HG03045 (cell line): Measurements from ENCODE around the gene IL1RAPL1.

ENCODE experiments used
- ATAC-seq: cut with Tn5 transposase; IDR thresholded peaks from one replicate; pipeline ENCODE4 v1.9.1; 2021; ENCODE audit warnings: mild to moderate bottlenecking, moderate library complexity; ENCODE audit not compliant: unreplicated experiment

Gene IL1RAPL1

DNA sequence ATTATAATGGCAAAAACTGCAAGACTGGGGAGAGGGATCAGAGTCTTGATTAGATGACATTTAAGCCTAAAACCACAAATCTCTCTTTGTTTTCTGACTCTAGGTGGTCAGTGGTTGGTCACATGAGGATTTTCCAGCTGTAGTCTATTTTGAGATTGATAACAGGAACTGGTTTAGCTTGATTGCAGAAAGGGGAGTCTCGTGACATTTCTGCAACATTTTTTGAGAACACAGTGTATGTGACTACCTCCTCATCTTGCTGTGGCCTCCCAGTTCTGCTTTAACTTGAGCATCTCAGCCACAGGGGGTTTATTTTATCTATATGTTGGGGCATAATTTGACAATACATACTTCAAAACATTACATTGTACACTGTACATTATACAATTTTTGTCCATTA, 901.7 kb downstream of the IL1RAPL1 start:
- no peak for ATAC-seq

- ATAC-seq, result no peak
These were observed 903.4 kb downstream of the IL1RAPL1 start for GRCh38 chrX:29490606-29491005.

DNA sequence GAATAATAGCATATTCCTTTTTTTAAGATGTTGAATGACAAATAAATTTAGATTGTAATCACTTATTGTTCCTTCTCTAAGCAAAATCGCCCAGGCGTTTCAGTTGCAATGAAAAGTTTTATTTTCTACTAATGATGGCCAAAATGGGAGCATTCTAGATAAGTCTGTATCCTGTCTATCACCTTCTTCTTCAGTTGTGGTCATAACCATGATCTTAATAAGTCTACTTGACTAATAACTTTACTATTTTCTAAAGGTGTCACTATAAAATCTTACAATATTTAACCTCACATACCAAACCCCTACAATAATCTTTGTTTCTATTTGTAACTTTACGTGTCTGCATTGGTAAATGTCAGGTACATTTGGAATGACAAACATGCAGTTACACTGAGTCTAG, 904.4 kb downstream of the IL1RAPL1 start:
- no peak for ATAC-seq

- ATAC-seq, result no peak
These were observed 909.5 kb downstream of the IL1RAPL1 start for GRCh38 chrX:29496636-29497180.

- no peak for ATAC-seq
These were observed 919.5 kb downstream of the IL1RAPL1 start for GRCh38 chrX:29506729-29507128.

- no peak for ATAC-seq
These were observed 930.9 kb downstream of the IL1RAPL1 start for GRCh38 chrX:29518100-29518499.

DNA sequence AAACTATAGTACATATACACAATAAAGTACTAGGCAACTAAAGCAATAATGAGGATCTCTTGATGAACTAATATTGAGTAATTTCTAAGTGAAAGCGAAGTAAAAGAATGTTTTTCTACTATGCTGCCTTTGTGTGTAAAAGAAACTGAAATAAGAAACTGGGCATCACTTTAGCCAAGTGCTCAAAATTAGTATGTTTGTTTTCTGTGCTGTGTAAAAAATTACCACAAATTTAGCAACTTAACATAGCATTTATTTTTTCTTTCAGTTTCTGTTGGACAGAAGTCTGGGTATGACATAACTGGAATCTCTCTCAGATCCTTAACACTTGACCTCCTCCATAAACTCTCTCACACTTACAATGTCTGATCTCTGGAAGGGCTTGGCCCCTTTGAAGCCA, 941.0 kb downstream of the IL1RAPL1 start:
- peak; percentile 74 for ATAC-seq

- no peak for ATAC-seq
These were observed 943.3 kb downstream of the IL1RAPL1 start for GRCh38 chrX:29530501-29530900.

GRCh38 chrX:29531336-29531735, 944.1 kb downstream of the IL1RAPL1 start:
- peak; percentile 78 for ATAC-seq

DNA sequence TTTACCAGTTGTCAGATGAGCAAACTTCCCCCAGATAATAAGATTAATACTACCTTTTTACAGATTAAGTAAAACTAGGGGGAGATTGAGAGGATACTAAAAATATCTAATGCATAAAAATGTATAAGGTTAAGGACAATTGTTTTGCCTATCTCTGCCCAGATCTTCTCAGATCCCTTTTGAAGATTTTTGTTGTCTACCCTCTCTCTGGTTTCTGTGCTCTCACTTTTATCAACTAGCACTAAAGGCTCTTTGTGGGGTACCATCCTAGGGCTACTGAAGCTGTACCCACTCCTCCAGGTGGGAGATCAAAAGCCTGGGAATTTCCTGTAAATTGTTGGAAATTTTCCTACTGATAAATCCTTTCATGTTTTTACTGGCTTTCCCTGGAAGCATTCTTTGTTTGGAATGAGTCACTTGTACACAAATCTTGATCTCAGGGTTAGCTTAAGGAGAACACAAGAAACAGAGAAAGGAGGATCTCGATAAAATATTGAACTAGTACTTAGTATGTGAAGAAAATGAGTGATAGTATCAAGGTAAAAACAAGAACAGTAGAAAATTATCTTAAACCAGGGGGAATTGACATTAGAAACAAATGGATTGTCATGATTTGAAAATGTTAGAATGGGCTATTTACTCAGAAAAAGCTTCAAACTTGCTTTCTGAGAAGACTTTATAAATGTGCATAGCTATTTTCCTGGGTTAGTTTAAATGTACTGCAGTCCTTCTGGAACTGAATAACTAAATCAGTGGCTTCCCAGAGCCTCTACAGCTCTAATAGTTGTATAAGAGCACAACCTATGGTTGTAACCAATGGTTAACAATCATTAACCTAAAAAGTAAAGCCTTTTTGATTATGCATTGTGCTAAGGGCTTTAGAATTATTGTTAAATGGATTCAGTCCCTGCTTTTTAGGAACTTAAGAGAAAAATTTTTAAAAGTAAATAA, 948.2 kb downstream of the IL1RAPL1 start:
- no peak for ATAC-seq

GRCh38 chrX:29541038-29541437, 953.8 kb downstream of the IL1RAPL1 start:
- ATAC-seq, result no peak

DNA sequence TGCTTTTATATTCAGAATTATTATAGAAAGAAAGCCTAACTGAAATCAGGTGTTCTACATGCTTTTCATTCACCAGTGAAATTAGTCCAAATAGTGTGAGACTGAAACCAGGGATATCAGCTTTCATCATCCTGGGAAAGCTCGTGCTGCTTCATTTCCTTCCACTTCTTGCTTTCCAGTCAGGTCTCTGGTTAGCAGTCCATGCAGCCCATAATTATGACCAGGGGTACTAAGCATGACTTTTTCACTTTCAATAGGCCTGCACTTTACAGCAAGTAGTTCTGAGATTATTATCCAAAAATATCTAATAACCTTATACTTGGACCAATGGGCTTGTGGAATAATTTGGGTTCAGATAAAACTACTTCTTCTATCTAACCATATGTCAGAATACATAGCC, 954.9 kb downstream of the IL1RAPL1 start:
- ATAC-seq, result no peak

DNA sequence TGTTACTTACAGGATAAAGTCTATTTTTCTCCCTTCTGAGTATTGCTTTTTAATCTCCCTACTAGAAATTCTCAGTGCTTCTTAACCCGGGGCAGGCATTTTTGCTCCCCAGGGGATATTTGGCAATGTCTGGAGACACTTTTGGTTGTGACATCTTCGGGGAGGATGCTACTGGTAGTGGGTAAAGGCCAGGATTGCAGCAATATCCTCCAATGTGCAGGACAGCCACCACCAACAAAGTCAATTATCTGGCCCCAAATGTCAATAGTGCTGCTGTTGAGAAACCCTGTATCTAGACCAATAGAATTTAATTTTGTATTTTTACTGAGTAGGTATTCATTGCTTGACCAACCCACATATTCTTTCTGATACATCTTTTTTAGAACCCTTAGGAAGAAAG, 958.6 kb downstream of the IL1RAPL1 start:
- no peak for ATAC-seq

DNA sequence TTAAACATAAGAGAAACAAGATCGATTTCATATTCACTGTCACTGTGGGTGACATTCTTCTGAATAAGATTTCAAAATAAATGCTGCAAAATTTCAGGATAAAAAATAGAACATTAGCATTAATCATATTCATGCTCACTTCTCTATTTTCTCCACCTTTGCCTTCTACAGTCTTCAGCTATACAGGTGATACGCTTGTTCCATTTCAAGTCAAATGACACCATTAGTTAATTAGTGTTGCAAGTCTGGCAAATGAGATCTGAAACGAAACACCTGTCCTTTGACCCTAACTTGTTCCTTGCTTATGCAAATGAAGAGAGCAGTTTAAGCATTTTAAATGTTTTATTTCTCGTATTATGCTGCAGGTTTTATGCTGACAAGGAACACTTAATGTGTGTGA, 960.6 kb downstream of the IL1RAPL1 start:
- ATAC-seq, result no peak

- no peak for ATAC-seq
These were observed 966.3 kb downstream of the IL1RAPL1 start for GRCh38 chrX:29553542-29553941.

DNA sequence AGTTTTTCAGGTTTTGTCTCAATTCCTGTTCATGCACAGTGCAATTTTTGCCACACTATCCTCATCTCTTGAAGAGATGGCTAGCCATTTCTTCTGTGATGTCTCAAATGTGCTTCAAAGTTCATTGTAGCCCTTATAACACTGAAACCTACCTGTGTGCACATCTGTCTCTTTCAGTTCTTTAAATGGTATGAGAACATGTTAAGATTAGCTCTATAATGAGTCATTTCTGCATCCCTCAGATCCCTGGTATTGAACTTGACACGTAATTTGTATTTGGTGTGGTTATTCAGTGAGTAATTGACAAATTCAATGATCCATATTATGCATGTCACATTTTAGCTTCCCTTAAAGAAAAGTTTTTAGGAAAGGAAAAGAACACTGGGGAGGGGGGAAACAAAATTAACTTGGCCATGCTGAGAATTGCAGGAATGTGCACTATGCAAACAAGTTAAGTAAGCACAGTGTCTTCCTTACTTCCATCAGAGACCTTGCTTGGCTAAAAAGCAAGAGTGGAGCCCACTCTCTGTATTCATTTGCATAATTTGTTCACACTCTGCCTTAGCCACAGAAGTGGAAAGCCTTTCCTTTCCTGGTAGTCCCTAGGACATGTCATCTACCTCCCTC, 968.3 kb downstream of the IL1RAPL1 start:
- peak; percentile 97 for ATAC-seq

GRCh38 chrX:29560065-29560464, 972.8 kb downstream of the IL1RAPL1 start:
- ATAC-seq, result no peak

- no peak for ATAC-seq
These were observed 974.2 kb downstream of the IL1RAPL1 start for GRCh38 chrX:29561417-29561816.

DNA sequence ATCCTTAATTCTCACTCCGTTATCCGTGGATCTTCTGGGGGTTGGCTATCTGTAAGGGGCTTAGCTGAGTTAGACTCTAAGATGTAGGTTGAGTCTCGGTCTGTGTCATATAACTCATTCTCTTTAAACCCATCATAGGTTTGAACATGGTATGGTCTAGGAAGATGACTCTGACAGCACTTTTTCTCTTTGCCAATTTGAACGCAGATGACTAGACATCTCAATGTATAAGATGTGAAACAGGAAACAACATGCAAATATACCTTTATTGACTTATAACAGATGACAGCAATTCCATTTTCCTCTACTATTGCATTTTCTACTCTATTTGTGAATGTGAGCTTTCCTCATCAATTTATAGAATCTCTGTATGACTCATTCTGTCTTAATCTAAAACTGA, 993.3 kb downstream of the IL1RAPL1 start:
- ATAC-seq, result no peak

DNA sequence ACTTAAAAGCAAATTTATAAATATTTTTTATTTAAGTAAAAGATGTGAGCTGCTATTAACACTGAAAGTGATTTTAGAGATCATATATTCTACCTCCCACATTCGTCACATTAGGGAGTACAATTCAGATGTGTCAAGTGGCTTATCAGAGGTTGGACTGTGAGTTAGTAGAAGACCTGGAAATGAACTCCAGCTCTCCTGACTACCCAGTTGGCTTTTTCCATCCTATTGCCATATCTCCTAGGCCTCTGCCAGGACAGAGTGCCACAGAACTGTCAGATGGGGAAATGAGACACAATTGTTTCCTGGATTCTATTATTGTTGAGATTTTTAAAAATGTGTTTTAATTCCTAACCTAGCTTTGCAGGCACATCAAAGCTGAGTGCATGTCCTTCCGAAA, 994.0 kb downstream of the IL1RAPL1 start:
- no peak for ATAC-seq

DNA sequence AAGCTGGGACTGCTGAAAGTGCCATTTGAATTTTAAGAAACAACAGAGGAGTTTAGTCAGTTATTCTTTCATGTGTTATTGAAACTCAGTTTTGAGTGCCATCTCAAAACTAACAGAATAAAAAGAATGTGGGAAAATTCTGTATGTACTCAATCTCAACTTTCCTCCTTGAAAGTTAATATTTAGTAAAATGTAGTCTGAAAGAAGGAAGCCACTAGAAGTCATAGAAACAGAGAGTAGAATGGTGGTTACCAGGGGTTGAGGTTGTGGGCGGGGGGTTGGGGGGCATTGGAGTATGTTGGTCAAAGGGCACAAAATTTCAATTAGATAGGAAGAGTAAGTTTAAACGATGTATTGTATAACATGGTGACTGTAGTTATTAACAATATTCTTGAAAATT, 999.9 kb downstream of the IL1RAPL1 start:
- no peak for ATAC-seq

DNA sequence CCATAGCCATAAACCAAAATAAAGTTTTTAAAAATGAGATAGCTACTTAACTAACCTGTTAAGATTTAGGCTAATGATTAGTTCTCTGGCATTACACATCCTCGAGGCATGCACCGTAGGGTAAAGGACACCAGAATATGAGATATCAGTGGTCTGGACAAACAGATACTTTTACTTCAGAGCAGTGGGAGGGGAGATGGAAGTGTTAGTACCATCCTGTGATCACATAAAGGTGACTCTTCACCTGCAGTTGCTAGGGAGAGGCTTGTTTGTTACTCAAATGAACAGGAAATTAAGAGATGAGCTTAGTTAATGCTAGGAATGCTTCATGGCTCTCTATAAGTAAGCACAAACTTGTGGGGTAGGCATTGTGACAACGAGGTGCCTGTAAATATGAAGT, 1003.7 kb downstream of the IL1RAPL1 start:
- ATAC-seq, result no peak
